Measurements from ENCODE around the gene HSF2BP.

DNA sequence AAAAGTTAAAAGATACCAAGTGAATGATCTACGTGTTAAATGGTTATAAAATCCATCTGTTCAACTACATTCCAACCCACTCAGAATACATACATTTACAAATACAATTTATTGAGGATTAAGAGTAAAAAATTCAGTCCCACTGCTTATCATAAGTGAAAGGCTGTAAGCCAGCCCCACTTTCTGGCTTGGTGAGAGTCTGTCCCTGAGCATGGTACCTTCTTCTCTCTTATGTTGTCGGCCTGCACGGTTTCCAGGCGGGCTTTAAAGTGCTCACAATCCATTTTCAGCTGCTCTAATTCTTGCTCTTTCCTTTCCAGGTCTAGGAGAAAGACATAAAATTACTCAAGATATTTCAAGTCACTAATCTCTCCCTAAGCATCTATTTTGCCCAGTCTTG is 15.2 kb downstream of the HSF2BP start:
- TF ChIP-seq, protein P1, sequence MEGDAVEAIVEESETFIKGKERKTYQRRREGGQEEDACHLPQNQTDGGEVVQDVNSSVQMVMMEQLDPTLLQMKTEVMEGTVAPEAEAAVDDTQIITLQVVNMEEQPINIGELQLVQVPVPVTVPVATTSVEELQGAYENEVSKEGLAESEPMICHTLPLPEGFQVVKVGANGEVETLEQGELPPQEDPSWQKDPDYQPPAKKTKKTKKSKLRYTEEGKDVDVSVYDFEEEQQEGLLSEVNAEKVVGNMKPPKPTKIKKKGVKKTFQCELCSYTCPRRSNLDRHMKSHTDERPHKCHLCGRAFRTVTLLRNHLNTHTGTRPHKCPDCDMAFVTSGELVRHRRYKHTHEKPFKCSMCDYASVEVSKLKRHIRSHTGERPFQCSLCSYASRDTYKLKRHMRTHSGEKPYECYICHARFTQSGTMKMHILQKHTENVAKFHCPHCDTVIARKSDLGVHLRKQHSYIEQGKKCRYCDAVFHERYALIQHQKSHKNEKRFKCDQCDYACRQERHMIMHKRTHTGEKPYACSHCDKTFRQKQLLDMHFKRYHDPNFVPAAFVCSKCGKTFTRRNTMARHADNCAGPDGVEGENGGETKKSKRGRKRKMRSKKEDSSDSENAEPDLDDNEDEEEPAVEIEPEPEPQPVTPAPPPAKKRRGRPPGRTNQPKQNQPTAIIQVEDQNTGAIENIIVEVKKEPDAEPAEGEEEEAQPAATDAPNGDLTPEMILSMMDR (IDR thresholded peaks at IDR 0.05; ENCODE audit: insufficient read depth, low read length), result no peak
- TF ChIP-seq GABPA (IDR thresholded peaks at IDR 0.05; ENCODE audit: low read depth) (no peak), POLR2AphosphoS5 (IDR thresholded peaks at IDR 0.05; ENCODE audit: low read depth) (no peak)

Measured in HL-60 (cell line).